ENCODE data around the gene AMOTL1. TPM values are rescaled to one million over a fixed set of nuclear protein-coding genes. Genes with fewer than 3 reads are reported as not detected.
A peak's percentile ranks its signal among the peaks of the same experiment; 100 is the strongest.

AMOTL1 gene
- total and polyA plus RNA-seq, 2 donors (not counting 3 experiments of a cell fraction or from before 2014, with no cell fraction given): 12.5 to 37.8 TPM

GRCh38 chr11:94795476-94796189 lies 27.5 kb downstream of the AMOTL1 start:
- ChIA-PET POLR2A (no interaction called here), CTCF (interaction anchor here (1.3 to 2.4 kb wide), 6 partner anchors 10 to 102 kb away, joined by 3 to 27 read pairs (median 6); no protein-coding TSS in a partner anchor)
- TF ChIP-seq POLR2A (IDR thresholded peaks at IDR 0.05; ENCODE audit: low read depth, low read length): no peak
- no peak for TF ChIP-seq JUN (IDR thresholded peaks at IDR 0.05; ENCODE audit: borderline replicate concordance, insufficient read depth, insufficient read length, low read depth)
- TF ChIP-seq CTCF (IDR thresholded peaks at IDR 0.05; ENCODE audit: extremely low read depth in 1 of 2, insufficient read depth in 1 of 2, low read depth in 1 of 2, low read length in 2 of 2): no peak
- no peak for TF ChIP-seq POLR2AphosphoS5 (IDR thresholded peaks at IDR 0.05; ENCODE audit: insufficient read depth, low read depth, low read length)
- TF ChIP-seq MAX (IDR thresholded peaks at IDR 0.05; ENCODE audit: insufficient read depth, insufficient read length): no peak
- TF ChIP-seq EZH2 (IDR thresholded peaks at IDR 0.05; ENCODE audit: borderline replicate concordance, low read depth, low read length, severe bottlenecking): no peak
- TF ChIP-seq MYC (IDR thresholded peaks at IDR 0.05; ENCODE audit: low read depth, low read length): no peak
- no peak for TF ChIP-seq GATA2 (IDR thresholded peaks at IDR 0.05; ENCODE audit: insufficient read depth, insufficient read length, low read depth, low read length)
- no peak for TF ChIP-seq FOS (IDR thresholded peaks at IDR 0.05; ENCODE audit: borderline replicate concordance, insufficient read depth, low read length)
- H2AFZ ChIP-seq (ENCODE audit: low read depth, low read length): no peak overlapping the region
- no peaks in the 10 kb centered on the region for H3K9me1 ChIP-seq (replicated peaks; ENCODE audit: control insufficient read depth, extremely low read depth, insufficient read depth, low read length)
- H3K4me3 ChIP-seq (replicated peaks in 1 of 3; ENCODE audit: insufficient read depth in 1 of 3, low read depth in 1 of 3, low read length in 3 of 3): peak overlapping the region in 1 of 3 experiments; percentile 15
- no peaks in the 10 kb centered on the region for H3K27me3 ChIP-seq (ENCODE audit: control insufficient read depth in 2 of 2, insufficient read depth in 2 of 2, low read length in 2 of 2)
- DNase-seq (ENCODE audit: low read depth, low spot score) (no peak), FAIRE-seq (no peak)
- peaks cover 6 to 7% of the 10 kb centered on the region in 2 experiments for H3K36me3 ChIP-seq (ENCODE audit: control insufficient read depth in 2 of 2, extremely low read depth in 1 of 2, insufficient read depth in 2 of 2, low read length in 2 of 2)
- no peaks in the 10 kb centered on the region for H4K20me1 ChIP-seq (replicated peaks; ENCODE audit: control insufficient read depth, extremely low read depth, insufficient read depth, low read length)
- no peaks in the 10 kb centered on the region for H3K9me3 ChIP-seq (replicated peaks; ENCODE audit: control insufficient read depth, insufficient read depth, low read length)
- H3K4me1 ChIP-seq (ENCODE audit: control insufficient read depth, extremely low read depth, insufficient read depth, low read length): peaks cover 44% of the 10 kb centered on the region
- peaks cover 75% of the 10 kb centered on the region for H3K79me2 ChIP-seq (ENCODE audit: control insufficient read depth, insufficient read depth, low read length)
- no TSS peak for BruUV-seq (replicated peaks)
- dilution Hi-C loops (cut with MboI; ENCODE audit: extremely low pct_ligation_motif_present, low sequenced_read_pairs): no loop called here
- peak overlapping the region; percentile 90 for H3K27ac ChIP-seq (ENCODE audit: insufficient read depth, low read depth, low read length)
- intact Hi-C loops (cut with micrococcal nuclease): loop anchor here (2.0 to 10.0 kb wide), 4 partner anchors 131 to 989 kb away; partner anchors contain the start of genes CWC15, FAM76B, KDM4D and SRSF8
- peak overlapping the region; percentile 74 for H3K9ac ChIP-seq (replicated peaks; ENCODE audit: extremely low read depth, insufficient read depth, low read length)
- peak overlapping the region; percentile 76 for H3K4me2 ChIP-seq (ENCODE audit: insufficient read depth, low read length)

All from endothelial cell of umbilical vein (primary cell).